Neutrophil (primary cell): ENCODE measurements around the gene IL12RB2.

ENCODE experiments used
- H3K27ac ChIP-seq: fragments of 200-600 bp; sonication (generic); 2 replicates; pipeline ENCODE4 v1.5.1; 2016; ENCODE audit warnings: mild to moderate bottlenecking, moderate library complexity
- H3K27me3 ChIP-seq: fragments of 200-600 bp; sonication (generic); 2 replicates; pipeline ENCODE4 v1.6.0; 2016; ENCODE audit warnings: mild to moderate bottlenecking
- H3K36me3 ChIP-seq: fragments of 200-600 bp; sonication (generic); 2 replicates; pipeline ENCODE4 v1.5.1; 2017
- H3K4me1 ChIP-seq, 2 experiments: fragments of 200-600 bp in 1 of 2; sonication (generic) in 1 of 2; 1 replicate in 1 of 2; 2 replicates in 1 of 2; pipeline versions ENCODE4 v1.5.1 to v1.6.1; 2013 to 2016; ENCODE audit warnings: low read depth in 1 of 2, low read length in 1 of 2, mild to moderate bottlenecking in 1 of 2, moderate library complexity in 1 of 2; ENCODE audit not compliant: control insufficient read depth in 1 of 2, insufficient read depth in 1 of 2
- H3K4me3 ChIP-seq, 2 experiments: fragments of 200-600 bp in 1 of 2; sonication (generic) in 1 of 2; 1 replicate in 1 of 2; 2 replicates in 1 of 2; pipeline ENCODE4 v1.5.1; 2013 to 2016; ENCODE audit warnings: low read depth in 1 of 2, low read length in 1 of 2, mild to moderate bottlenecking in 1 of 2, moderate library complexity in 1 of 2
- H3K9me3 ChIP-seq: fragments of 200-600 bp; sonication (generic); 2 replicates; pipeline ENCODE4 v1.5.1; 2016
- CTCF ChIP-seq: fragments of 200-600 bp; sonication (generic); IDR thresholded peaks from 2 replicates; pipeline ENCODE4 v1.5.1; 2016; ENCODE audit warnings: antibody characterized with exemption

Gene IL12RB2

GRCh38 chr1:67322442-67322841 lies 14.8 kb downstream of the IL12RB2 start:
- H3K9me3 ChIP-seq, result no peaks in the 10 kb centered on the region
- no peaks in the 10 kb centered on the region for H3K36me3 ChIP-seq
- H3K4me3 ChIP-seq, result no peak overlapping the region
- no peaks in the 10 kb centered on the region for H3K4me1 ChIP-seq
- TF ChIP-seq CTCF, result no peak
- no peaks in the 10 kb centered on the region for H3K27me3 ChIP-seq
- no peak overlapping the region for H3K27ac ChIP-seq

- no peak overlapping the region for H3K27ac ChIP-seq
- no peak overlapping the region for H3K4me3 ChIP-seq
- no peaks in the 10 kb centered on the region for H3K9me3 ChIP-seq
- no peak for TF ChIP-seq CTCF
- no peaks in the 10 kb centered on the region for H3K36me3 ChIP-seq
- no peaks in the 10 kb centered on the region for H3K4me1 ChIP-seq
- H3K27me3 ChIP-seq, result no peaks in the 10 kb centered on the region
Measured at GRCh38 chr1:67323087-67323486, 15.4 kb downstream of the IL12RB2 start.

GRCh38 chr1:67324068-67324467 lies 16.4 kb downstream of the IL12RB2 start:
- H3K27me3 ChIP-seq, result no peaks in the 10 kb centered on the region
- no peak overlapping the region for H3K27ac ChIP-seq
- H3K9me3 ChIP-seq, result no peaks in the 10 kb centered on the region
- no peak overlapping the region for H3K4me3 ChIP-seq
- H3K4me1 ChIP-seq, result no peaks in the 10 kb centered on the region
- no peaks in the 10 kb centered on the region for H3K36me3 ChIP-seq
- no peak for TF ChIP-seq CTCF

GRCh38 chr1:67327864-67328466 lies 20.3 kb downstream of the IL12RB2 start:
- no peaks in the 10 kb centered on the region for H3K27me3 ChIP-seq
- TF ChIP-seq CTCF, result no peak
- H3K9me3 ChIP-seq, result no peaks in the 10 kb centered on the region
- no peak overlapping the region for H3K27ac ChIP-seq
- no peaks in the 10 kb centered on the region for H3K36me3 ChIP-seq
- H3K4me1 ChIP-seq, result no peaks in the 10 kb centered on the region
- H3K4me3 ChIP-seq, result no peak overlapping the region

- TF ChIP-seq CTCF, result no peak
- H3K36me3 ChIP-seq, result no peaks in the 10 kb centered on the region
Measured at GRCh38 chr1:67332653-67333529, 25.2 kb downstream of the IL12RB2 start.

More at GRCh38 chr1:67332653-67333529, 25.2 kb downstream of the IL12RB2 start:
- H3K4me1 ChIP-seq, result no peaks in the 10 kb centered on the region
- H3K9me3 ChIP-seq, result no peaks in the 10 kb centered on the region
- H3K4me3 ChIP-seq, result no peak overlapping the region
- no peaks in the 10 kb centered on the region for H3K27me3 ChIP-seq
- H3K27ac ChIP-seq, result no peak overlapping the region
